Measurements from ENCODE around the gene EMILIN1.

Gene EMILIN1

DNA sequence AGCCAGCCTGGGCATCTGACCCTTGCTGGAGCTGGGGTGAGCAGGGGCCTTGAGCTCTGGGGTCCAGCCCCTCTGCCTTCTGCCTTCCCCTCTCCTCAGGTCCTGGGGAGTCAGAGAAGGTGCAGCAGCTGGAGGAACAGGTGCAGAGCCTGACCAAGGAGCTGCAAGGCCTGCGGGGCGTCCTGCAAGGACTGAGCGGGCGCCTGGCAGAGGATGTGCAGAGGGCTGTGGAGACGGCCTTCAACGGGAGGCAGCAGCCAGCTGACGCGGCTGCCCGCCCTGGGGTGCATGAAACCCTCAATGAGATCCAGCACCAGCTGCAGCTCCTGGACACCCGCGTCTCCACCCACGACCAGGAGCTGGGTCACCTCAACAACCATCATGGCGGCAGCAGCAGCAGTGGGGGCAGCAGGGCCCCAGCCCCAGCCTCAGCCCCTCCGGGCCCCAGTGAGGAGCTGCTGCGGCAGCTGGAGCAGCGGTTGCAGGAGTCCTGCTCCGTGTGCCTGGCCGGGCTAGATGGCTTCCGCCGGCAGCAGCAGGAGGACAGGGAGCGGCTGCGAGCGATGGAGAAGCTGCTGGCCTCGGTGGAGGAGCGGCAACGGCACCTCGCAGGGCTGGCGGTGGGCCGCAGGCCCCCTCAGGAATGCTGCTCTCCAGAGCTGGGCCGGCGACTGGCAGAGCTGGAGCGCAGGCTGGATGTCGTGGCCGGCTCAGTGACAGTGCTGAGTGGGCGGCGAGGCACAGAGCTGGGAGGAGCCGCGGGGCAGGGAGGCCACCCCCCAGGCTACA lies 3.8 kb downstream of the EMILIN1 start:
- peak; percentile 28 for DNase-seq

DNA sequence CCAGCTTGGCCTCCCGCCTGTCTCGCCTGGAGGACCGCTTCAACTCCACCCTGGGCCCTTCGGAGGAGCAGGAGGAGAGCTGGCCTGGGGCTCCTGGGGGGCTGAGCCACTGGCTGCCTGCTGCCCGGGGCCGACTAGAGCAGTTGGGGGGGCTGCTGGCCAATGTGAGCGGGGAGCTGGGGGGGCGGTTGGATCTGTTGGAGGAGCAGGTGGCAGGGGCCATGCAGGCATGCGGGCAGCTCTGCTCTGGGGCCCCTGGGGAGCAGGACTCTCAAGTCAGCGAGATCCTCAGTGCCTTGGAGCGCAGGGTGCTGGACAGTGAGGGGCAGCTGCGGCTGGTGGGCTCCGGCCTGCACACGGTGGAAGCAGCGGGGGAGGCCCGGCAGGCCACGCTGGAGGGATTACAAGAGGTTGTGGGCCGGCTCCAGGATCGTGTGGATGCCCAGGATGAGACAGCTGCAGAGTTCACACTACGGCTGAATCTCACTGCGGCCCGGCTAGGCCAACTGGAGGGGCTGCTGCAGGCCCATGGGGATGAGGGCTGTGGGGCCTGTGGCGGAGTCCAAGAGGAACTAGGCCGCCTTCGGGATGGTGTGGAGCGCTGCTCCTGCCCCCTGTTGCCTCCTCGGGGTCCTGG lies 4.5 kb downstream of the EMILIN1 start:
- DNase-seq = no peak

DNA sequence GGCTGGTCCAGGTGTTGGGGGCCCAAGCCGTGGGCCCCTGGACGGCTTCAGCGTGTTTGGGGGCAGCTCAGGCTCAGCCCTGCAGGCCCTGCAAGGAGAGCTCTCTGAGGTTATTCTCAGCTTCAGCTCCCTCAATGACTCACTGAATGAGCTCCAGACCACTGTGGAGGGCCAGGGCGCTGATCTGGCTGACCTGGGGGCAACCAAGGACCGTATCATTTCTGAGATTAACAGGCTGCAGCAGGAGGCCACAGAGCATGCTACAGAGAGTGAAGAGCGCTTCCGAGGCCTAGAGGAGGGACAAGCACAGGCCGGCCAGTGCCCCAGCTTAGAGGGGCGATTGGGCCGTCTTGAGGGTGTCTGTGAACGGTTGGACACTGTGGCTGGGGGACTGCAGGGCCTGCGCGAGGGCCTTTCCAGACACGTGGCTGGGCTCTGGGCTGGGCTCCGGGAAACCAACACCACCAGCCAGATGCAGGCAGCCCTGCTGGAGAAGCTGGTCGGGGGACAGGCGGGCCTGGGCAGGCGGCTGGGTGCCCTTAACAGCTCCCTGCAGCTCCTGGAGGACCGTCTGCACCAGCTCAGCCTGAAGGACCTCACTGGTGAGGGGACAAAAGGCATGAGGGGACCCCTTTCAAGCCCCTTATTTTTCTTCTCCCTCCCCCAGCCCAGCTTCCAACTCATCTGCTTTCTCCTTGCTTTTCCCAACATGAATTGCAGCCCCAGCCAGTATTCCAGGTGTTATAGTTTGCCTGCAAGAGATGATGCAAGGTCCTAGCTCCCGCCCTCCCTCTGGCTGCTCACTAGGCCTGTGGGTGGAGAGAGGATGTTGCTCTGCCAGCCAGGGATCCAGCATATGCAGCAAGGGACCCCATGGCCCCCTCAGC lies 5.2 kb downstream of the EMILIN1 start:
- DNase-seq = no peak

DNA sequence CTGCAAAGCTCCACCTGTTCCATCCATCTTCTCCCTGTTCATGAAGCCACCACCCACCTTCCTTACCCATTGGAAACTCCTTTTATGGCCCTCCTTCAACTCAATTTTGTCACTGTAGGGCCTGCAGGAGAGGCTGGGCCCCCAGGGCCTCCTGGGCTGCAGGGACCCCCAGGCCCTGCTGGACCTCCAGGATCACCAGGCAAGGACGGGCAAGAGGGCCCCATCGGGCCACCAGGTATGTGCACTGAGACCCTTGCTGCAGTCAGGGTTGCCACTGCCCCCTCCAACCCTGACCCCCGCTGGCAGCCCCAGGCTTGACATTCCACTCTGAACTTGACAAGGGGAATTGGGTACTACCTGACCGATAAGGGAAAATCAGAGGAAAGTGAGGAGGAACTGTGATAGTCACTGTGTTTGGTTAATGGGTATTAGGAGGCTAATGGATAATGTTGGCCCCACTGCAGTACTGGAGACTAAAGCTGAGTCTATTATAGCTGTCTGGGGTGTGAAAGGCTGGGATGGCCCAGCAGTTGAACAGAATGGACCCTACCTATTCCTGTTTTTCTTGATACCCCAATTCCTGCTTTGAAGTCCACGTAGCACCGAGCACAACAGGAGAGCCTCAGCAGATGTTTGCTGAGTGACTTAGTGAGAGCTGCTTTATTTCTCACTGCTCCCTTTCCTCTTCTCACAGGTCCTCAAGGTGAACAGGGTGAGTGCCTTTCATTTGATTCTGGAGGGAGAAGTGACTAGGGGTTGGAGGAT lies 6.1 kb downstream of the EMILIN1 start:
- no peak for DNase-seq

GRCh38 chr2:27085062-27085672 lies 6.8 kb downstream of the EMILIN1 start:
- no peak for DNase-seq

- peak; percentile 81 for DNase-seq
These were observed 7.3 kb downstream of the EMILIN1 start for GRCh38 chr2:27085673-27086089.

- peak; percentile 97 for DNase-seq
These were observed 7.8 kb downstream of the EMILIN1 start for GRCh38 chr2:27086090-27086723.

DNA sequence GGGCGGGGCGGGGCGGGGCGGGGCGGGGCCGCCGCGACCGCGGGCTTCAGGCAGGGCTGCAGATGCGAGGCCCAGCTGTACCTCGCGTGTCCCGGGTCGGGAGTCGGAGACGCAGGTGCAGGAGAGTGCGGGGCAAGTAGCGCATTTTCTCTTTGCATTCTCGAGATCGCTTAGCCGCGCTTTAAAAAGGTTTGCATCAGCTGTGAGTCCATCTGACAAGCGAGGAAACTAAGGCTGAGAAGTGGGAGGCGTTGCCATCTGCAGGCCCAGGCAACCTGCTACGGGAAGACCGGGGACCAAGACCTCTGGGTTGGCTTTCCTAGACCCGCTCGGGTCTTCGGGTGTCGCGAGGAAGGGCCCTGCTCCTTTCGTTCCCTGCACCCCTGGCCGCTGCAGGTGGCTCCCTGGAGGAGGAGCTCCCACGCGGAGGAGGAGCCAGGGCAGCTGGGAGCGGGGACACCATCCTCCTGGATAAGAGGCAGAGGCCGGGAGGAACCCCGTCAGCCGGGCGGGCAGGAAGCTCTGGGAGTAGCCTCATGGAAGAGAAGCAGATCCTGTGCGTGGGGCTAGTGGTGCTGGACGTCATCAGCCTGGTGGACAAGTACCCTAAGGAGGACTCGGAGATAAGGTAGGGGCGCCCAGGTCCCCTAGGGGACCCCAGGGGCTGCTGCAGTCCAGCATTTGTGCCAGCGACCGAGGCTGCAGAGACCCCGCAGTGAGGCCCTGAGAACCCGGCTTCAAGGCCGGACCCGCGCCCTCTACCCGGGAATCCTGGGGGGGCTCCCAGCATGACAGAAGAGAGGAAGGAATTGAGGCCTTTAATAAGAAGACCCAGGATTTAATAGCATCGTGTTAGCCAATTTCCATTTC lies 8.5 kb downstream of the EMILIN1 start, which contains the start of gene KHK:
KHK (plus strand) TSS at position 49 of the 870 bp plus-strand sequence; CDS start at position 537, 488 bp downstream.
- no peak for DNase-seq

DNA sequence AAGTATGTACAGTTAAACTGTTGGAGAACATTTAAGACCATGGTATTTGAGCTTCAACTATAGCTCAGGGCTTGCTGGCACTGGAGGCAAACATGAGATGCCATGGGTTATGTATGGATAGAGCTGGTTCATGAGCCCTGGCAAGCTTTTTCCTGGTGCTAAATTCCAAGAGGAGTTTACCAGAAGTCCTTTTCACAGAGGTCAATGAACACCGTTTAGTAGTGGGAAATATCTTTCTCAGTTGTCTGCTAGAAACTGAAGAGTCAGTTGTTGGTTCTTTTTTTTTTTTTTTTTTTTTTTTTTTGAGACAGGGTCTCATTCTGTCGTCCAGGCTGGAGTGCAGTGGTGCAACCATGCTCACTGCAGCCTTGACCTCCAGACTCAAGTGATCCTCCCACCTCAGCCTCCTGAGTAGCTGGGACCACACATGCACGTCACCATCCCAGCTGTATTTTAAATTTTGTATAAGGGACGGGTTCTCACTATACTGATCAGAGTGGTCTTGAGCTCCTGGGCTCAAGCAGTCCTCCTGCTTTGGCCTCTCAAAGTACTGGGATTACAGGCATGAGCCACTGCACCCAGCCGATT lies 9.5 kb downstream of the EMILIN1 start:
- no peak for DNase-seq

DNA sequence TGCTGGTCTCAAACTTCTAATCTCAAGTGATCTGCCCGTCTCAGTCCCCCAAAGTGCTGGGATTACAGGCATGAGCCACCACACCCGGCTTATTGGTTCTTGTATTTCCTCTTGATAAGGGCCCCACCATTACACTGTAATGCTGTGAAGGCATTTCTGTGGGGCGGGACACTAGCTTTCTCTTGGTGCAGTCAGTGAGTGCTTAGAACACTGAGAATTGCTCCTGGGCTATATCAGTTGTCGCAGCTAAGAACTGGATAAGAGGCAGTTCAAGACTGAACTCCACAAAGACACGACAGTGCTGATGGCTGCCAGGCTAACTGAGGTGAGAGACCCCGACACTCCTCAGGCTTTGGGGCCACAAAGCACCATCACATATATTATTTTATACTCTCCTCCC lies 10.2 kb downstream of the EMILIN1 start:
- DNase-seq = peak; percentile 87

- no peak for DNase-seq
These were observed 10.9 kb downstream of the EMILIN1 start for GRCh38 chr2:27089111-27089954.

GRCh38 chr2:27091746-27092695 lies 13.6 kb downstream of the EMILIN1 start:
- no peak for DNase-seq

DNA sequence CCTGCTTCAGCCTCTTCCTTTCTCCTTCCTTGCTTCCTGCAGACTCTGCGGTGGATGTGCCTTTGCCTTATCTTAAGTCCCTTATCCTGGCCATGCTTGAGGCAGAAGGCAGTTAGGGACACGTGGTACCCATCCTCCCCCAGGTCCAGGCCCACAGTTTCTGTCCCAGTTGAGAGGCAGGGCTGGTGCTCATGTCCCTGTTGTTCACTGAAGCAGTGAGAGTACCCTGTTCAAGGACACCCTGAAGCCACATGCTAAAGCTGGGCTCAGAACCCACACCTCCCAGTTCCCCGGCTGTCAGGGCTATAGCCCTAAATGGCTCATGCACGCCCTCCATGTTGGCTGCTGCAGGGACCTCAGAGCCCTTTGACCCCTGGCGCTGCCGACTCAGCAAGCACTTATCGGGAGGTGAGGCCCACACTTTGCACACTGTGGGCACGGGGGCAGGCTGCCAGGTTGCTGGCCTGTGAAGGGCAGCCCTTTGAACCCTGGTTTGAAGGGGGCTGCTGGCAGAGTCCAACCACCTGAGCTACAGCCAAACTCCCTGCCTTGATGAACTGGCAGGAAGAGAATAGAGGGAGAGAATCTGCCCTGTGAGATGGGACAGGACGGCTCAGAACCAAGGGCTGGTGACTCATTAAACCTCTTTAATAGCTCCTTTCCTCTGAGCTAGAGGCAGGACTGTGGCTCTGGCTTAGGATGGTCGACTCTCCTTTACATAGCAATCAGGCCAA lies 14.4 kb downstream of the EMILIN1 start:
- DNase-seq = peak; percentile 63

GRCh38 chr2:27093430-27094352 lies 15.3 kb downstream of the EMILIN1 start:
- no peak for DNase-seq

- no peak for DNase-seq
These were observed 16.1 kb downstream of the EMILIN1 start for GRCh38 chr2:27094353-27094984.

- DNase-seq = no peak
These were observed 17.0 kb downstream of the EMILIN1 start for GRCh38 chr2:27095427-27095744.
